Common myeloid progenitor, CD34-positive (primary cell): ENCODE measurements around the gene SELENOT.

Source experiments
- CTCF ChIA-PET: fragments of 350-600 bp; sonication (Branson Sonifier 250); formaldehyde crosslinking; loops from one replicate; lab custom pipeline; 2021; ENCODE audit warnings: antibody characterized with exemption; lab: Charles Lee
- POLR2A ChIA-PET: fragments of 350-600 bp; sonication (Branson Sonifier 250); formaldehyde crosslinking; loops from one replicate; lab custom pipeline; 2021; ENCODE audit warnings: antibody characterized with exemption; lab: Charles Lee
- DNase-seq, 3 donors: peaks; one replicate each; pipeline versions ENCODE4 v3.0.0 to v3.0.0-alpha.2; 2013
- H3K27ac ChIP-seq, 2 experiments: 1 replicate in 1 of 2; 2 replicates in 1 of 2; pipeline ENCODE4 v1.7.0; 2013; ENCODE audit warnings: inconsistent platforms in 2 of 2, low read length in 2 of 2, mild to moderate bottlenecking in 2 of 2, low read depth in 1 of 2, moderate library complexity in 1 of 2; ENCODE audit not compliant: severe bottlenecking in 2 of 2, insufficient read depth in 1 of 2, poor library complexity in 1 of 2
- H3K27me3 ChIP-seq, 5 experiments: replicated peaks in 2 of 5; 1 replicate in 3 of 5; 2 replicates in 2 of 5; pipeline versions ENCODE4 v1.6.1 to v1.7.0; 2013; ENCODE audit warnings: low read length in 4 of 5, mild to moderate bottlenecking in 2 of 5, moderate library complexity in 2 of 5, inconsistent platforms in 1 of 5; ENCODE audit not compliant: insufficient read depth in 5 of 5, control insufficient read depth in 4 of 5
- H3K36me3 ChIP-seq, 4 experiments: 1 replicate in 2 of 4; 2 replicates in 2 of 4; pipeline versions ENCODE4 v1.6.1 to v1.7.0; 2013; ENCODE audit warnings: low read length in 3 of 4, control low read depth in 1 of 4, mild to moderate bottlenecking in 1 of 4; ENCODE audit not compliant: control insufficient read depth in 4 of 4, insufficient read depth in 4 of 4
- H3K4me1 ChIP-seq, 4 experiments: 1 replicate in 3 of 4; 2 replicates in 1 of 4; pipeline versions ENCODE4 v1.6.1 to v1.7.1; 2013; ENCODE audit warnings: low read length in 3 of 4, mild to moderate bottlenecking in 3 of 4, control low read depth in 1 of 4, inconsistent platforms in 1 of 4, moderate library complexity in 1 of 4; ENCODE audit not compliant: control insufficient read depth in 4 of 4, insufficient read depth in 4 of 4; ENCODE audit errors: control extremely low read depth in 1 of 4
- H3K4me3 ChIP-seq, 7 experiments: 1 replicate in 4 of 7; 2 replicates in 3 of 7; pipeline versions ENCODE4 v1.5.1 to v1.7.0; 2013; ENCODE audit warnings: mild to moderate bottlenecking in 7 of 7, low read length in 6 of 7, moderate library complexity in 6 of 7, inconsistent platforms in 2 of 7, low read depth in 2 of 7, control low read depth in 1 of 7; ENCODE audit not compliant: insufficient read depth in 4 of 7, control insufficient read depth in 1 of 7; ENCODE audit errors: extremely low read depth in 1 of 7
- H3K9me3 ChIP-seq, 5 experiments: 1 replicate in 4 of 5; 2 replicates in 1 of 5; pipeline versions ENCODE4 v1.6.1 to v1.7.1; 2013; ENCODE audit warnings: low read length in 4 of 5, mild to moderate bottlenecking in 2 of 5, inconsistent platforms in 1 of 5, low read depth in 1 of 5, moderate library complexity in 1 of 5; ENCODE audit not compliant: control insufficient read depth in 4 of 5, insufficient read depth in 2 of 5; ENCODE audit errors: control extremely low read depth in 1 of 5
- WGBS: methylation state at CpG from one replicate; pipeline ENCODE4 v1.1.5; 2013; ENCODE audit not compliant: insufficient coverage; 5-methylcytosine and 5-hydroxymethylcytosine counted together

Gene SELENOT

DNA sequence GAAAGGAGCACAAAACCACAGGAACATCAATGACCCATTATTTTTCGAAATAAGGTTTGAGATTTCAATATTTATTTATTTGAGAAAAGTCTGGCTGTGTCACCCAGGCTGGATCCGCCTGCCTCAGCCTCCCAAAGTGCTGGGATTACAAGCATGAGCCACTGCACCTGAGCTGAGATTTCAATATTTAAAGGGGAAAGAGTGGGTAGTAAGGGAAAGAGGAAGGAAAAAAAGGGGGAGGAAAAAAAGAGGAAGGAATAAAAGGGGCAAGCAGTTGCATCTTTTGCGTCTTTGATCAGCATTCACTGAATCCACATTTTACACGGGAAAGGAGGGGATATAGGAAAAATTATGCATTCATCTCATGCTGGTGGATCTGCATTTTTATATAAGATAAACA lies 53.2 kb downstream of the SELENOT start:
- no peaks in the 10 kb centered on the region for H3K36me3 ChIP-seq
- ChIA-PET CTCF (interaction anchor here (1.7 kb wide), 1 partner anchor 21 kb away, joined by 4 read pairs; no protein-coding TSS in a partner anchor), POLR2A (no interaction called here)
- H3K4me1 ChIP-seq = peaks cover 0 to 5% (median 0%) of the 10 kb centered on the region in 4 experiments
- no peak for DNase-seq
- 78% methylated on average over 2 of the region's 4 CpGs for whole genome bisulfite sequencing
- no peaks in the 10 kb centered on the region for H3K27me3 ChIP-seq
- no peaks in the 10 kb centered on the region for H3K9me3 ChIP-seq
- H3K4me3 ChIP-seq = no peak overlapping the region
- no peak overlapping the region for H3K27ac ChIP-seq

DNA sequence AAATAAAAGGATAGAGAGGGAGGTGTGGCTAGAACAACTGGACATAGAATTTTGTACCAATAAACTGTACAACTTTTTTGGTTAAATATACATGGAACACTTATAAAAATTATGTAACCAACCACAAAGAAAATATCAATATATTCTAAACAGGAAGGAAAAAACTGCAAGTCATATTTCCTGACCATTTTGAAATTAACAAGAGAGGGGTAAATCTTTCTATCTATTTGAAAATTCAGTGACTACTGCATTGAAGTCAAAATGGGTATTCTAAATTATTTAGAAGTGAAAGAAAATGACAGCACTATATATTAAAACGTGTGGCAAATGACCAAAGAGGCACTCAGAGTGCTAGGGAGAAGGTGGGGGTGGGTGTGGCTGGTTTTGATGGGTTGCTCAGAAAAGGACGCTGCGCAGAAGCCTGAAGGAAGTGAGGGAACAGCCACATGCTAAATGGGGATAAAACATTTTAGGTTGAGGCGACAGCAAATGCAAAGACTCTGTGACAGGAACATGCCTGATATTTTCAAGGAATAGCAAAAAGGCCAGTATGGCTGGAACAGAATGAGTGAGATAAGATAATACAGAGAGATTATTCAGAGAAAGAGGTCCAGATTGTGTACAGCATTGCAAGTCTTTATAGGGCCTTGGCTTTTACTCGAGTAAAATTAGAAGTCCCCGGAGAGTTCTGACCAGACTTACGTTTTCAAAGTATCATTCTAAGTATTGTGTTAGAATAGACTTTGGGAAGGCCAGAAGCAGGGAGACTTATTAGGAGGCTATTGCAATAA lies 59.5 kb downstream of the SELENOT start:
- no peaks in the 10 kb centered on the region for H3K9me3 ChIP-seq
- WGBS = 35% methylated on average over 5 of the region's 7 CpGs
- no peaks in the 10 kb centered on the region for H3K36me3 ChIP-seq
- no peaks in the 10 kb centered on the region for H3K27me3 ChIP-seq
- H3K4me3 ChIP-seq = no peak overlapping the region
- ChIA-PET POLR2A (no interaction called here), CTCF (no interaction called here)
- DNase-seq = peak in 2 of 3 donors; percentile 40 to 50
- H3K4me1 ChIP-seq = peaks cover 0 to 11% (median 10%) of the 10 kb centered on the region in 4 experiments
- no peak overlapping the region for H3K27ac ChIP-seq

DNA sequence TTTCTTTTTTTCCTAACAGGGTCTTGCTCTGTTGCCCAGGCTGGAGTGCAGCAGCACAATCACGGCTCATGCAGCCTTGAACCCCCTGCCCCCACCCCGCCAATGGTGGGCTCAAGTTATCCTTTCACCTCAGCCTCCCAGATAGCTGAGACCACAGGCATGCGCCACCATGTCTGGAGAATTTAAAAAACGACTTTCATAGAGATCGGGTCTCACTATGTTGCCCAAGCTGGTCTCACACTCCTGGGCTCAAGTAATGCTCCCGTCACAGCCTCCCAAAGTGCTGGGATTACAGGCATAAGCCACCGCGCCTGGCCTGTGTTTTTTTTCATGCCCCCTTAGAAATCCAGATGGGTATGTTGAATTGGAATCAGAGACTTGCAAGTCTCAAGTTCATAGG lies 60.3 kb downstream of the SELENOT start:
- peaks cover 0 to 11% (median 10%) of the 10 kb centered on the region in 4 experiments for H3K4me1 ChIP-seq
- H3K36me3 ChIP-seq = no peaks in the 10 kb centered on the region
- H3K27me3 ChIP-seq = no peaks in the 10 kb centered on the region
- POLR2A ChIA-PET = no interaction called here
- H3K27ac ChIP-seq = no peak overlapping the region
- no peak for DNase-seq
- CTCF ChIA-PET = no interaction called here
- 96% methylated on average over 8 of the region's 8 CpGs for WGBS
- H3K4me3 ChIP-seq = no peak overlapping the region
- no peaks in the 10 kb centered on the region for H3K9me3 ChIP-seq

DNA sequence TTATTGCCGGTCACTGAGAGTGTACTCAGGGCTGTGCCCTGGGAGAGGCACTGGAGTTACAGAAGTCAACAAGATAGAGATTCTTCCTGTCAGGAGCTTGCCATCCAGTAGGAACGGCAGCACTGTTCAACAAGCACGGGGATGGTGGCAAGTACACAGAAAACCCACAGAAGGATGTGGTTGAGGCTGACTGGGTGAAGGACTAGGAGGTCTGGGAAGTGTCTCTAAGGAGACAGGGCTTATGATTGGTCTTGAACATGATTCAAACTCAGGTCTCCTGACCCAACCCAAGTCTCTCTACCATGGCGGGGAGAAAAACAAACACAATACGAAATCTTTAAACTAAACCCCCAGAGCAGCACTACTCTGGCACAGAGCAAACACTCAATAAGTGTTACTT lies 63.0 kb downstream of the SELENOT start:
- CTCF ChIA-PET = no interaction called here
- no peak overlapping the region for H3K4me3 ChIP-seq
- peaks cover 0 to 11% (median 10%) of the 10 kb centered on the region in 4 experiments for H3K4me1 ChIP-seq
- POLR2A ChIA-PET = no interaction called here
- WGBS = 39% methylated on average over 3 of the region's 5 CpGs
- H3K27ac ChIP-seq = no peak overlapping the region
- peak in 2 of 3 donors; percentile 21 to 27 for DNase-seq
- H3K9me3 ChIP-seq = no peaks in the 10 kb centered on the region
- no peaks in the 10 kb centered on the region for H3K27me3 ChIP-seq
- H3K36me3 ChIP-seq = no peaks in the 10 kb centered on the region

DNA sequence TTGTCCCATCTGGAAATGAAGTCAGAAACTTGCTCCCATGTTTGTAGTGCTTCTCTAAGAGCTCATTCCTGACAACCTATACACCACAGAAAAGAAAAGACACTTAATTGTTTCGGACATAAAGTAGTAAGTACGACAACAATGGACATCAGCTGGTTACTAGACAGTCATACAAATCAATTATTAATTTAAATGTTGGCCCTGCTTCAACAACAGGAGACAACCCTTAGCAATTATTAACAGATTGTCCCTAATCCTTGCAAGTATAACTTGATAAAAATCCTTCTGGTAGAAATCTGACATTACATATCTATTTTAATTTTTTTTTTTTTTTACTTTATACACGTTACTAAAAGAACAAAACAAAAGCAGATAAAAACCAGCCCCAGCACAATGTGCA lies 70.8 kb downstream of the SELENOT start:
- no peak for DNase-seq
- Histone ChIP-seq H3K9me3 (peaks cover 0 to 19% (median 4%) of the 10 kb centered on the region in 5 experiments), H3K36me3 (no peaks in the 10 kb centered on the region), H3K27ac (no peak overlapping the region), H3K27me3 (no peaks in the 10 kb centered on the region), H3K4me1 (no peaks in the 10 kb centered on the region), H3K4me3 (no peak overlapping the region)
- 100% methylated on average over 1 of the region's 3 CpGs for WGBS
- ChIA-PET POLR2A (no interaction called here), CTCF (interaction anchor here (0.7 to 0.8 kb wide), 2 partner anchors 17 to 105 kb away, joined by 3 read pairs; no protein-coding TSS in a partner anchor)

DNA sequence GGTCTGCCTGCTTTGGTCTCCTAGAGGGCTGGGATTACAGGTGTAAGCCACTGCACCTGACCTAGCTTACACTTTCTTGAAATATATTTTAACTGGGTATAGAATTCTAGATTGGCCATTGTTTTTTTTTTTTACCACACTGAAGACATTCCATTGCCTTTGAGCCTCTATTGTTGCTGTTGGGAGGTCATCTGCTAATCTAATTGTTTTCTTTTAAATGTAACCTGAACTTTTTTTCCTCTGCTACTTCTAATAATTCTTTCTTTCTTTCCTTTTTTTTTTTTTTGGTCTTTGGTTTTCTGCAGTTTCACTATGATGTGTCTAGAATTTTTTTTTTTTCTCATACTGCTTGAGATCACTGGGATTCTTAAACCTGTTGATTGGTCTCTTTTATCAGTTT lies 72.5 kb downstream of the SELENOT start:
- DNase-seq = peak in 2 of 3 donors; percentile 28 to 49
- ChIA-PET CTCF (no interaction called here), POLR2A (no interaction called here)
- Histone ChIP-seq H3K4me3 (no peak overlapping the region), H3K27me3 (no peaks in the 10 kb centered on the region), H3K27ac (no peak overlapping the region), H3K4me1 (no peaks in the 10 kb centered on the region), H3K9me3 (peaks cover 0 to 19% (median 4%) of the 10 kb centered on the region in 5 experiments), H3K36me3 (no peaks in the 10 kb centered on the region)
